HG03139 (cell line): Measurements from ENCODE around the gene PITPNM3.
"Not testable (repeated sequence)": the region's sequence is repeated elsewhere in the genome, so short reads cannot be mapped to it uniquely, and the experiment has no call there.

Experiments used
- ATAC-seq: cut with Tn5 transposase; IDR thresholded peaks from one replicate; pipeline ENCODE4 v1.9.1; 2021; ENCODE audit not compliant: unreplicated experiment

The PITPNM3 gene

DNA sequence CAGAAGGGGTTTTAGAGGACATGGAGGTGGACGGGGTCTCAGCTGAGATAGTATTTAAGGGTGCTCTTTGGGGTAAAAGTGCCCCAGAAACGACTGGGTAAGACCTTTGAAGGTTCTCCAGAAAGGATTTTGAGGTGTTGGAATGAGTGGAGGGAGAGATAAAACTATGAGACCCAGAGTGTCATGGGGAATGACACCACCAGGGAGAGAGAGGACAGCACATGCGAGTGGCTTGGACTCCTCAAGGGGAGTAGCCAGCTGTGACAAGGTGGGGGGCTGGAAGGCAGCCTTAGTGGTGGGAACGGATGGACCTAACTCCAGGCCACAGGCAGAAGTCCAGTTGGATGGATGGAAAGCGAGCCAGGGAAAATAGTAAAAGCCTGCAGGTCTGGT, 19.2 kb upstream of the PITPNM3 start:
- no peak for ATAC-seq

DNA sequence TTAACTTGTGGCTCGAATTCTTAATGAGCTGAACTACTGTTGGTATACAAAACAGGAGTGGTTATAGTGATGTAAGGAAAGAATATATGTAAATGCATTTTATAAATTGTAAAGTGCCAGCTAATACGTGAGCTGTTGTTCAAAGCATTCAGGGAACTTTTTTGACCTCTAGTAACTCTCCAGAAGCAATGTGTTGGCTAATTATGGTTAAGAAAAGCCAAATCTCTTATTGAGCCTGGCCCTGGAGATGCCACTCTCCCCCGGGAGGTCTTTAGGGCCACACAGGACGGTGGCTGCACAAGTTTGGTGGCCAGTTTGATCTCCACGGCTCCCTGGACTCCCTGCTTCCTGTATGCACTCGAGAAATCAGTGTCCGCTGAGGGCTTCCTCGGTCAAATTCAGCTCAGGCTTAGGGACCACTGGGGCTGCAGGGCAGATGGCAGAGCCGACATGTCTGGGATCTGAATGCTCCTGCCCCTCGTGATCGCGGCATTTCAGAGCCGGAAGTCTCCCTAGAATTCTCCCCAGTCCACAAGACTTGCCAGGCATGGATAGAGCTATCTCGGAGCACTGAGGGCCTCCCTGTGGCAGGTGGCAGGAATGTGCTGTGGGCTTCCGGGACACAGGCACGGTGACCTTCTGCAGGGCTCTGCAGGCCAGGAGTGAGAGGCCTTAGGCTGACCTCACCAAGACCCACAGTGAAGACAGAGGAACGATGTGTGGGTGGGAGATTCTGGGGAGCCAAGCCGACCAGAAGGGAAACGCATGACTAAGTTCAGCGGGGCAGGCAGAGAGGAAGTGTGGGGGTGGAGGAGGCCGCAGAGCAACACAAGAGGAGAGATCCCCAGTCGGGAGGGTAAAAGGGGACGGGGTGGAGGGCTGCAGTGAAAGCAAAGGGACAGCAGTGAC, 18.6 kb upstream of the PITPNM3 start:
- ATAC-seq: no peak

DNA sequence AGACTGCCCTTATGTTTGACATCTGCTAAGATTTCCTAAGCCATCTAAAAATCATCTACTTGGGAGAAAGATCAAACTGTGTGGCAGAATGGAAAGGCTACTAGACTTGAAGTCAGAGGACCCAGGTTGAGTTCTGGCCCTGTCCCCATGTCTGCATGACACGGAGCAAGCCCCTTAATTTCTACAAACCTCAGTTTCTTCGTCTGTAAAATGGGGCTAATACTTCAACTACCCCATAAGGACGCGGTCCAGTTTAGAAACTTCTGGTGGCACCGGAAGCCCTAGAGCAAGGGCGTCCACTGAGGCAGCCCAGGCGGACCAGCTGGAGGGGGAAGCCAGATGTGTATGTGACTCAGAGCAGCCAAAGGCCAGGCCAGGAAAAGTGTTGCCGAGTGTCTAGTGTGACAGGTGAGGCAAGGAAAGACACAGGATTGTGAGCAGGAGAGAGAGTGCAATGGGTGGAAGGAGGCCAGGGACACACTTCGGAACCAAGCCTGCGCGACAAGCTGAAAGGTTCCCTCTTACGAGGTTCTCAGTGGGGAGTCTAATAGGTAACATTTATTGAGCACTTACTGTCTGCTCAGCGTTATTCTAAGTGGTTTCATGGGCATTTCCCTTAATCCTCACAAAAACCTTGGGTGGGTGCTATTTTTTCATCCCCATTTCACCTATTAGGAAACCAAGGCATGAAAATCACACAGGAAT, 17.8 kb upstream of the PITPNM3 start:
- ATAC-seq: no peak

DNA sequence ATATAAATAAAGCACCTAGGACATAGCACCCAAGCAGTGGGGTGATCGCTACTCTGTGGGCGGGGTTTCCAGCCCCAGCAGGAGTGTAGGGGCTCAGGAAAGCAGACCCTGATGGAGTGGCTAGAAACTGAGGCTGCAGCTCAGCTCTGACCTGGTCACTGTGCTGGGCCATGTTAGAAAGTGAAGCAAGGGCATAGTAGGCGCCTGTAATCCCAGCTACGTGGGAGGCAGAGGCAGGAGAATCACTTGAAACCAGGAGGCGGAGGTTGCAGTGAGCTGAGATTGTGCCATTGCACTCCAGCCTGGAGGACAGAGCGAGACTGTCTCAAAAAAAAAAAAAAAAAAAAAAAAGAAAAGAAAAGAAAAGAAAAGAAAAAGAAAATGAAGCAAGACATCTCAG, 17.1 kb upstream of the PITPNM3 start:
- not testable (repeated sequence) for ATAC-seq

DNA sequence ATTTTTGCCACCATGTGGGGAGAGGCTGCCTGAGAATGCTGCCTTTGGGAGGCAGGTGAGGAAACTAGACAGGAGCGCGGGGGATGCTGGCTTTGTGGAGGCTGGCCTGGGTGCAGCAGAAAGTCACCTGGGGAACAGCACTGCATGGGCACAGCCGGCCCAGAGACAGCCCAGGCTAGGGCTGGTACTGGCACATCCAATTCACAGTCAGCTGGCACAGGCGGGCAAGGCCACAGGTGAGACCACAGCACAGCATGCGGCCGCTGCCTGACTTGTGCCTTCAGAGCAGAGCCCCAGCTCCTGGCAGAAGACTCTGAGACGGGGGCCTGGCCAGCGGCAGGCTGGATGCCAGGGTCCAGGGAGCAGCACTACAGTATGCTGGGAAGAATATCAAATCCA, 16.6 kb upstream of the PITPNM3 start:
- no peak for ATAC-seq

DNA sequence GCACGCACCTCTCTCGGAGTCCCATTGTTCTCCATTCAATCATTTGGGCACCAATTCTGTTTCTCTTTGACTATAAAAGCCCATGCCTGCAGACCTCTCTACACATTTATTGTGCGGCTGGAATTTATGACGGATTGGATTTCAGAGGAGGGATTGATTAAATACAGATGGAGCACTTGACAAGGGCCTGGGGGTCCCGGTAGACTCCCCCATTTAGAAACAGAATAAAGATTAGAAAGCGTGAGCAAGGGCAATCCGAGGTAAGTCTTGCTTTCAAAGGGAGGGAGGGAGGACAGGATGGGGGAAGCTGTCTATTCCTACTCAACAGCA, 15.1 kb upstream of the PITPNM3 start:
- ATAC-seq: no peak

DNA sequence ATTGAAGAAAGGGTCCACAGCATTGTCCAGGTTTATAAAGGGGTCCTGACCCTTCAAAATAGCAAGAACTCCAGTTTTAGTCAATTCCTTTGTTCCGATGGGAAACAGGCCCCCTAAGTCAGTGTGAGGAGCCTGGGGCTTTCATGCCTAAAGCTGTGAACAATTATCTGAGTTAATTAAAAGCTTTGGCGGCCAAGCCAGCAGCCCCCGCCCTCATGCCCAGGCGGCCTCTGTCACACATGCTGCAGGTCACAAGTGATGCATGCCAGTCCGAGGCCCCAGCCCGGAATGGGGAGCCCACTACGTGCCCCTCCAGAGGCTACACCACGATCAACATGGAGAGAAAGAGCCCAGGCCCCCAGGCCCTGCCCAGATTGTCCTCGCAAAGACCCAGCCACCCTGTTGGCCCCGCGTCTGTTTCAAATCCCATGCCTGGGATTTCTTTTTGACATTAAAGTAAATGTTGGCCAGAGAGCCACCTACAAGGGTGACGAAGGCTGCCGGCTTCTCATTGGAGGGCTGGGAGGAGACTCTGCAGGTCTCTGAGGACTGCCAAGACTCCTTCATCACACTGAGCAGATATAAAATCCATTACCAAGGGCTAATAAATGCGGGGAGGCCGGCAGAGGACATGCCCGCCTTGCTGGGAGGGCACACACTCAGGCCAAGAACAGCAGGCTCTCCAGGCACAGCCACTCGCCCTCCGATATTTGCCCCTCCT, 14.5 kb upstream of the PITPNM3 start:
- no peak for ATAC-seq

DNA sequence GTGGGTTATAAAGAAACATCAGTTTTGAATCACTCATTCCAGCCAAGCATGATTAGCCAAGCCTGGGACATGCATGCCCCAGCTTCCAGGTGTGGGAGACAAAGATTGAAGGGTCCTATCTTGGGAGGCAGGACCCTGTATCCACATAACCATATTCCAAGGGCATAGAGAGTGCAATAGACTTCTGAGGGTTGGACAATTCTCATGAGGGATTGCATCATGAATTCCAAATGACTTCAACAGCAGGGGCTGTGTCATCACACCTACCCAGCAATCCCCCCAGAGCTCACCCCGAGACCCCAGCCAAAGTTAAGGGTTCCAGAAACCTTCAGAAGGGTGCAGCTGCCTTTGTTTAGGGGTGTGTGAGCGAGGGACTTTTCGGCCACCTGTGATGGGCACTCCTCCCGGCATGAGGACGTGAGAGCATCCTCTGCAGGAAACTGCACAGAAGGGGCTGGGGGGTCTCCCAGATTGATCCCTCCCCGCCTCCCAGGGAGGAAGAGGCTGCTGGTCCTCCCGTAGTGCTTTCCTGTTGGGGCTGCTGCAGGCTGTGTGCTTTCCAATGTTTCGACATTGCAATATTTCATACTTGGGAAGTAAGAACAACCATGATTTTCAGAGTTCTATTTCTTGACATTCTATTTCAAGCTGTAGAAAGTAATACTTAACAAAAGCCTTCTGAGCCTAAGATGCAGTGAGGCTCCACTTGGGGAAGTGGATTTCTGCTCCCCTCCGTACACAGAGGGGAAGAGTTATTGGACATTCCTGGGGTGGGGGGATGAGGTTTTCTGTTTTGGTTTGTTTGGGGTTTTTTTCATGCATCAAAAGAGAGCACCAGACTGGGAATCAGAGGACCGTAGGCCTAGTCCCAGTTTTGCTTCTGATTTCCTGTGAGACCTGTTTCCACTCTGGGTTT, 13.3 kb upstream of the PITPNM3 start:
- ATAC-seq: no peak

DNA sequence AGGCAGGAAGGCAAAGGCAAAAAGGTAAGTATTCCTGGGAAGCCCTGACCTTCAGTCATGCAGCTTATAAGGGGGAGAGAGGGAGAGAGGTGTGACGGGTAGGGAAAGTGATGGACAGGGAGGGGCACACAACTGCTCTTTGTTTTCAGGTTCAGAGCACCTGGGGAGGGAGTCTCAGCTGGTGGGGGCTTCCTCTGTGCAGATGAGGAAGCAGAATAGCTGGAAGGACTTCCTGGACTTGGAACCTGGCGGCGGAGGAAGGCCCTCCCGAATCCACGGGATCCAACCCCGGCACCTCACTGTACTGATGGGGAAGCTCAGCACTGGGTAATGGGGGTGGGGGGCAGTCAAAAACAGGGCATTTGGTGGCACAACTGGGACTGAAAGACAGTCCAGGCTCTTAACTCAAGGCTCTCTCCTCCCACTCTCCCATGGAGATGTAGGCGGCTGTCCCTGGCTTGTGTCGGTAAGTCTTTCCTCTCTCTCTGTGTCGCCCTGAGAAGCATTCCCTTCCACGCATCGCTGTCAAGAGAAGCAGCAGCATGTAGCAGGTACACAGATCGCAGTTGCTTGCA, 11.9 kb upstream of the PITPNM3 start:
- no peak for ATAC-seq

DNA sequence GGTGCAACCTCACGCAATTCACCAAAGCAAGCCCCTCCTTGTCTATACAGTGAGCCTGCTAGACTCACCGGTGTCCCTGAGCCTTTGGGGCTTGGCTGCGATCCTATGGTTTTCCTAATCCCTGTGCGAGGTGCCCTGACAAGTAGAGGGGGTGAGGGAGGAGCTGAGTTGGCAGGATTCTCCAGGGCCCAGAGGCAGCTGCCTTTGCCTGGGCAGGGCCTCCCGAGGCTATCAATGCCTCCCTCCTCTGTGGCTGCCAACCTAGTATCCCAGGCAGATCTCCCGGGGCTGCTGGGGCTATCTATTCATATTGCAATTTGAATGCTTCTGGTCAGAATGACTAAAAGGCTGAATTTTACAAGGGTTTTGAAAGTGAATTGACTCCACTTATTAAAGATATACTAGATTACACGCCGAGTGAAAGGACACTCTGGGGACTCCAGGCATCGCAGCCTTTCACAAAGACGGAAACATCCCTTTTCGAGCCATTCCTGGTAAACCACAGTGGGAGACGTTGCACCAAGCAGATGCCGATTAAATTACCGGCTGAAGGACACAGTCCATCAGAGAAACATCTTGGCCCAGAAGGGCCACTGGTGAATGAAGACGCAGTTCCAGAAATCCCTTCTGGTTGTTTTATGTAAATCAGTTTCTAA, 11.3 kb upstream of the PITPNM3 start:
- ATAC-seq: no peak

DNA sequence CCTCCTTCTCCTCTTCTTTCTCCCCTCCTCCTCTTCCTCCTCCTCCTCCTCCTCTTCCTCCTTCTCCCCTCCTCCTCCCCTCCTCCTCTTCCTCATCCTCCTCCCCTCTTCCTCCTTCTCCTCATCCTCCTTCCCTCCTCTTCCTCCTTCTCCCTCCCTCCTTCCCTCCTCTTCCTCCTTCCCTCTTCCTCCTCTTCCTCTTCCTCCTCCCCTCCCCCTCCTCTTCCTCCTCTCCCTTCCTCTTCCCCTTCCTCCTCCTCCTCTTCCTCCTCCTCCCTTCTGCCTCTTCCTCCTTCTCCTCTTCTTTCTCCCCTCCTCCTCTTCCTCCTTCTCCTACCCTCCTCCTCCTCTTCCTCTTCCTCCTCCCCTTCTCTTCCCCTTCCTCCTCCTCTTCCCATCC, 5.1 kb upstream of the PITPNM3 start:
- no peak for ATAC-seq

DNA sequence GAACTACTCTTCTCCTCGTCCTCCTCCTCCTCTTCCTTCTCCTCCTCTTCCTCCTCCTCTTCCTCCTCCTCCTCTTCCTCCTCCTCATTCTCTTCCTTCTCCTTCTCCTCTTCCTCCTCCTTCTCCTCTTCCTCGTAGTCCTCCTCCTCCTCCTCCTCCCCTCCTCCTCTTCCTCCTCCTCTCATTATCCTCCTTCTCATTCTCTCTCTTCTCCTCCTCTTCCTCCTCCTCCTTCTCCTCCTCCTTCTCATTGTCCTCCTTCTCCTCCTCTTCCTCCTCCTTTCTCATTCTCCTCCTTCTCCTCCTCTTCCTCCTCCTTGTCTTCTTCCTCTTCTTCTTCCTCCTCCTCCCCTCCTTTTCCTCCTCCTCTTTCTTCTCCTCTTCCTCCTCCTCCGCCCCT, 4.1 kb upstream of the PITPNM3 start:
- ATAC-seq: no peak

DNA sequence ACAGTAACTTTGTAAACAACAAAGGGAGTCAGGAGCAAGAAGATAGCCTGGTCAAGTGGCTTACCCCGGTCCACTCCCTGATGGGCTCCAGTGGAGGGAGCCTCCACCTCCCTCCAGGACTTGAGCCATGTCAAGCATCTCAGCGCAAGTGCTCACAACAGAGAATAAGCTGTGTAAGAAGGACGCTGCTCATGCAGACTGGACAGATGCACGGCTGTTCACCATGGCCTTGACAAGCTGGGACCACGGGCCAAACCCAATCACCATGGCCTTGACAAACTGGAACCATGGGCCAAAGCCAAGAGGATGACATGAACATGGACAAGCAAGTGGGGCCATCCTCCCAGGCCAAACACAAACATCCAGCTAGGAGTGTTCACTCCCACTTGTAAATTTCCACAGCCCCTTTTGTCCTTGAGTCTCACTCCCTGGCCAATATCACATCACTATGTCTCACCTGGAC, 3.4 kb upstream of the PITPNM3 start:
- ATAC-seq: no peak

DNA sequence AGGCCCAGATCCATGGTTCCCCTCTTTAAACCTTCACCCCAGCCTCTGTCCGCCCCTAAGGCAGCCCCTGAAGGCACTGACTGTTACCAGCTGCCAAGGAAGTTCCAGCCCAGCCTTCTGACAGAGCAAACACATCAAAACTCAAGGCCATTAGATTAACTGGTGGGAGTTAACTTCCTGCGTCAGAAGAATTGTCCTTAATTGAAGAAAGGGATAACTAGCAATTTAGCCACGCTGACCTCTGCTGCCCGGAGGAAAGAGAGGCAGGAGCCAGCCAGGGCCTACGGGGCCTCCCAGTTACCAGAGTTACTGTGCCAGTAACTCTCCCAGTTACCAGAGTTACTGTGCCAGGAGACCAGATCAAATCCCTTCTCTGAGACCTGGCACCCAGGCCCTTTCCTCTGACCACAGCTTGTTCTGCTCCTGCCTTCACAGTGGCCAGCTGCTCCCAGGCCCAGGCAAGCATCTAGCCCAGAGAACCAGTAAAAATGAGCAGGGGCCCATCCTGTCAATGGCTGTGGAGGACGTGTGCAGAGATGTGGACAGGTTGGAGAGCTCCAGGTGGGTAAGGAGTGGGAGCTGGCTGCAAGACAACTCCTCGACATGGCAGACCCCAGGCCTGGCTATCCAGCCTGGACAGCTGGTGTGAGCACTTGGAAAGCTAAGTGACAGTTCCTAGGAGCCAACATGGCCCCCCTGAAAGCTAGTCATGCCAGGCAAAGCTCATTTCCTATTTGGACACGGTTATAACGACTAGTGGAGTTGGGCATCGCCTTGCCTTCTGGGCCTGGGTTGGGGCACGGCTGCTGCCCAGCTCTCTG, 2.8 kb upstream of the PITPNM3 start:
- ATAC-seq: no peak

DNA sequence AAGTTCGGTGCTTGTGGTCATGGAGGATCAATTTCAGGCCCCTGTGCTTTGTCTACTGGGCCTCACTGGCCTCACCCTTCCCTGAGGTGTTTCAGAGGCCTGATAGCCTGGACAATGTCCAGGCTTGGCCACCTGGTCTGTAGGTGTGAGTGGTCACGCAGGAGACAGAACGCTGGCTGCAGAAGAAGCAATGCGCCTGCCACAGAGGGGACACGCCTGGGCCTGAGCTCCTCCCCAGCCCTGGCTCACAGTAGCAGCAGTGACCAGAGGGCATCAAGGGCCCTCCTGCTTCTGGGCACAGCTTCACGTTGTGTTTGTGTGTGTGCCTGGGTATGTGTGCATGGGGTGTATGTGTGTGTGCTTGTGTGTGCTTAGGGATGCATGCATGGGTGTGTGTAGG, 1.9 kb upstream of the PITPNM3 start:
- no peak for ATAC-seq

DNA sequence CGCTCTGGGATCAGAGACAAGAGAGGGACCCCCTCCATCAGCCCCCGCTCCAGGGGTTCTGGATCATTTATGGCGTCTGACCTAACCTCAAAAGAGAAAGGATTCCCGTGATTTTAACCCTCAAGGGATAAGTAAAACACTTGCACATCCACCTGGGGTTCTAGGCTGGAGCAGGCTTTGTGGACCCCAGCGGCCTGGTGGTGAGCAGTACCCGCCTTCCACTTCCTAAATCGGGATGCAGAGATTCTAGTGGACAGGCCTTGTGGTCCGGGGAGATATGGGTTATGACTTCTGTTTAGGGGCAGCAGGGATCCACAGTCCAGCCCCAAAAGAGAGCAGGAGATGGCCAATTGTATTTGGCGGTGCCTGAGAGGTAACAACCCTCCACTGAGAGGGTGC, 684 bp upstream of the PITPNM3 start:
- no peak for ATAC-seq

DNA sequence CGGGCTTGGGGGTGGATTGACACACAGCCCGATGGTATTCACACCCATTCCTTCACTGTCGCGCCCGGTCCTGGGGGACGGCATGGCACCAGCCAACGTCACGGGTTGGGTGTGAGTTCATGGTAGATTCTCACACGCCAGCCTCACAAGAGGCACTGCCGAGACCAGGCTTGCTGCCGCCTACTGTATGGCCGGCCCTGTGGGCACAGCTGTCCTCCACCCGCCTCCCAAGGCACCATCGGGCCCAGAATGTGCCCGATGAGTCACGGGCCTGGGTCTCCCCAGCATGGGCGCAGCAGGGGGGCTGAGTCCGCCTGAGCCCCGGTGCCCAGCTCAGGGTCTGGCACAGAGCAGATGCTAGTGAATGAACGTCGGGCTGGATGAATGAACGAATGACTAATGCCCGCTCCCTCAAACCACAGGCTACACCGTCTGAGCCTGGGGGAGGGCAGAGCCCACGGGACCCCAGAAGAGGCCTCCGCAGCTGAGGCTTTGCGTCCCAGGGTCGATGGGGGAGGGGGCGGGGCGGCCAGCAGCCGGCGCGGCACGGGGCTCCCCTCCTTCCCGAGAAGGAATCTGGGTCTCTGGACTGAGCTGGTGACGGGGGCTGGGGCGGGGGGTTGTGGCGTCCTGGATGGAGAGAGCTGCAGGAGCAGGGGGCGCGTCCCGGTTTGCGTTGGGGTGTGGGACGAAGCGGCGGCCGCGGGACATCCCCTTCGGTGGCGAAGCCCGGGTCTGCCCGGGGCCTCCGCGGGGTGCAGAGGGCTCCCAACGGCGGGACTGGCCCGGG, 829 bp downstream of the PITPNM3 start:
- ATAC-seq: no peak

DNA sequence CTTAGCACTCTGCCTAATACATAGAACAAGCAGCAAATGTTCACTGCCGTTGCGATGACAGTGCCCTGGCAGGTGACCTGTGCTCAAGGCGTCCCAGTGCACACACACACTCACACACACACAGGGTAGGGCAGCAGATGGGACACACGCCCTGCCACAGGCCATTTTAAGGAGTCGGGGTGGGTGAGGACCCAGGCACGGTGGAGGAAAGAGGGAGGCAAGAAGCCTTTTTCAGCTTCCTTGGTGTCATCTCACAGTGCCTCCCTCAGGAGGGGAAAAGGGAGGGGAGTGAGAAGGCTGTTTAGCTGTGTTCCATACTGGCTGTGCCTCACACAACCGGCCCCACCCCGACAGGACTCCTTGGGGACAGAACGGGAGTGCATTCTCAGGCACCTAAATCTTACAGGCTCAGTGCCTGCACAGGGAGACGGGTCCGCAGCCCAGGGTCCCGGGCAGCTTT, 1.5 kb downstream of the PITPNM3 start:
- no peak for ATAC-seq
